Measurements from ENCODE around the gene GRID1. TPM values are rescaled to one million over a fixed set of nuclear protein-coding genes. Genes with fewer than 3 reads are reported as not detected.

Gene GRID1
- total and polyA plus RNA-seq, 9 of the 15 experiments (the other 6 are each of a cell fraction or from before 2014, with no cell fraction given): 0.01 to 7.2 (median 1.2) TPM

DNA sequence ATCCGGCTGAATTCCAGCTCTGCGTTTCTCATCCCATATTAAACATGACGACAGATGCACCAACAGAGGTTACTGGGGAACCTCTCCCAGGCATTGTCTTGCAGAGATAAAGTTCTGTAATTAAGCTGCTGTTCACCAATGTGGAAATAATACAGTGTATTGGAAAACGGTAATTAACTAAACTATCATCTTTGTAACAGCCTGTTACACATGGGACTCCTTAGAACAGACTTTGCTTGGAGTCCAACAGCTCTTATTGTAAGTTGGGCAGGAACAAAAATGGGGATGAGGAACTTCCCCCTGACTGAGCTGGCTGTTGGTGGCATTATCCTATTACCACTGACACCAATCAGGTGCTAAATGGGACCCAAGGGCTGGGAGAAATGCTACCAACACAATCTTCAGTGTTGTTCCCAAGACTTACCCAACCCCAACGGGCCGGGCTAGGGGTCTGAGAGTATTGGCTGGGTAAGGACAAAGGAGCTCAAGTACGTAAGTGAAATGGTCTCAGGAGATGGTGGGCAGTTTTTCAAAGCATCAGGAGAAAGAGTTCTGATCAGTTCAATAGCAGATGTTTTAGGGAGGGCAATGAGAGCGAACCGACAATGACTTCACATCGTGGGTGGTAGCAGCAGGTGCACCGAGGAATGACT is 759.4 kb downstream of the GRID1 start (continued):
- TF ChIP-seq, protein P1, sequence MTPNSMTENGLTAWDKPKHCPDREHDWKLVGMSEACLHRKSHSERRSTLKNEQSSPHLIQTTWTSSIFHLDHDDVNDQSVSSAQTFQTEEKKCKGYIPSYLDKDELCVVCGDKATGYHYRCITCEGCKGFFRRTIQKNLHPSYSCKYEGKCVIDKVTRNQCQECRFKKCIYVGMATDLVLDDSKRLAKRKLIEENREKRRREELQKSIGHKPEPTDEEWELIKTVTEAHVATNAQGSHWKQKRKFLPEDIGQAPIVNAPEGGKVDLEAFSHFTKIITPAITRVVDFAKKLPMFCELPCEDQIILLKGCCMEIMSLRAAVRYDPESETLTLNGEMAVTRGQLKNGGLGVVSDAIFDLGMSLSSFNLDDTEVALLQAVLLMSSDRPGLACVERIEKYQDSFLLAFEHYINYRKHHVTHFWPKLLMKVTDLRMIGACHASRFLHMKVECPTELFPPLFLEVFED (CRISPR knock-in tag; conservative IDR thresholded peaks at IDR 0.05): no peak

DNA sequence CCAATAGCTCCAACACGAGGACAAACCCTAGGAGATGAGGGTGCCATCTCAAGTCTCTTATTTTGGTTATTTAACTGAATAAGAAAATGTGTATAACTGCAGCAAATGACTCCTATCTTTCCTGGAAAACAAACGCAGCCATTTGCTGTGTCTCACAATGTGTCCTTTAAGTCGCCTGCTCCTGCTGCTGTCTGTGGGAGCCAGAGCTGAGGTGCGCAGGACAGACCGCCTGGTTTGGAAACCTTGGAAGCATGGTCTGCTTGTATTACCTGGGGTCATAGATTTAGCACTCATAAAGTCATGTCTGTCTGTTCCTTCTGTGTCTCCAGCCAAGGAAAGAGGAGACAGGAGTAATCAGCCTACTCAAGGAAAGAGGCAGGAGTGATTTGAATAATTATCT is 760.2 kb downstream of the GRID1 start:
- ChIA-PET POLR2A (interaction anchor here (0.6 to 2.7 kb wide), 2 partner anchors 10 to 750 kb away, joined by 3 to 10 read pairs; no protein-coding TSS in a partner anchor), CTCF (ENCODE audit: low intra/inter-chr PET ratio) (no interaction called here)
- DNase-seq (ENCODE audit: extremely low read depth in 1 of 4, low spot score in 3 of 4) (no peak), ATAC-seq (no peak), FAIRE-seq (no peak)
- intact Hi-C loops (cut with micrococcal nuclease): no loop called here
- Histone ChIP-seq H3K9me3 (replicated peaks; ENCODE audit: control insufficient read depth, insufficient read depth, low read depth, low read length) (no peaks in the 10 kb centered on the region), H3K27me3 (ENCODE audit: control insufficient read depth in 2 of 2, insufficient read depth in 2 of 2, low read length in 2 of 2) (no peaks in the 10 kb centered on the region), H3K9ac (ENCODE audit: insufficient read depth in 1 of 2, low read depth in 2 of 2, low read length in 2 of 2) (no peak overlapping the region), H3K79me2 (ENCODE audit: control insufficient read depth, insufficient read depth, low read length) (no peaks in the 10 kb centered on the region), H2AFZ (ENCODE audit: low read depth, low read length) (no peak overlapping the region), H3K4me1 (replicated peaks in 1 of 2; ENCODE audit: control insufficient read depth in 2 of 2, insufficient read depth in 2 of 2, low read length in 2 of 2) (peaks cover 0 to 3% of the 10 kb centered on the region in 2 experiments; a peak in 1 of 5 replicates), H3K27ac (ENCODE audit: extremely low read depth, low read depth, low read length) (no peak overlapping the region), H4K20me1 (replicated peaks; ENCODE audit: control insufficient read depth, insufficient read depth, low read length) (no peaks in the 10 kb centered on the region), H3K9me1 (ENCODE audit: control insufficient read depth, insufficient read depth, low read length) (no peaks in the 10 kb centered on the region), H3K36me3 (ENCODE audit: control insufficient read depth, insufficient read depth, low read length) (no peaks in the 10 kb centered on the region), H3K4me2 (ENCODE audit: insufficient read depth, low read length) (no peak overlapping the region), H3K4me3 (no peak overlapping the region)
- TF ChIP-seq, protein P2, sequence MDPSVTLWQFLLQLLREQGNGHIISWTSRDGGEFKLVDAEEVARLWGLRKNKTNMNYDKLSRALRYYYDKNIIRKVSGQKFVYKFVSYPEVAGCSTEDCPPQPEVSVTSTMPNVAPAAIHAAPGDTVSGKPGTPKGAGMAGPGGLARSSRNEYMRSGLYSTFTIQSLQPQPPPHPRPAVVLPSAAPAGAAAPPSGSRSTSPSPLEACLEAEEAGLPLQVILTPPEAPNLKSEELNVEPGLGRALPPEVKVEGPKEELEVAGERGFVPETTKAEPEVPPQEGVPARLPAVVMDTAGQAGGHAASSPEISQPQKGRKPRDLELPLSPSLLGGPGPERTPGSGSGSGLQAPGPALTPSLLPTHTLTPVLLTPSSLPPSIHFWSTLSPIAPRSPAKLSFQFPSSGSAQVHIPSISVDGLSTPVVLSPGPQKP (CRISPR knock-in tag; IDR thresholded peaks at IDR 0.05): no peak
- TF ChIP-seq, protein P3, sequence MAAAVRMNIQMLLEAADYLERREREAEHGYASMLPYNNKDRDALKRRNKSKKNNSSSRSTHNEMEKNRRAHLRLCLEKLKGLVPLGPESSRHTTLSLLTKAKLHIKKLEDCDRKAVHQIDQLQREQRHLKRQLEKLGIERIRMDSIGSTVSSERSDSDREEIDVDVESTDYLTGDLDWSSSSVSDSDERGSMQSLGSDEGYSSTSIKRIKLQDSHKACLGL (CRISPR knock-in tag; IDR thresholded peaks at IDR 0.05; ENCODE audit: borderline replicate concordance, poor library complexity, severe bottlenecking): no peak
- TF ChIP-seq POLR2AphosphoS5 (IDR thresholded peaks at IDR 0.05; ENCODE audit: control insufficient read depth, insufficient read depth, low read depth, low read length): no peak
- TF ChIP-seq YBX1 (IDR thresholded peaks at IDR 0.05): no peak
- TF ChIP-seq ZNF354B (CRISPR knock-in tag; IDR thresholded peaks at IDR 0.05): no peak
- TF ChIP-seq THRAP3 (IDR thresholded peaks at IDR 0.05; ENCODE audit: borderline replicate concordance): no peak
- no peak for TF ChIP-seq POLR2G (IDR thresholded peaks at IDR 0.05; ENCODE audit: low read depth, low read length)
- TF ChIP-seq DDX20 (tag; IDR thresholded peaks at IDR 0.05; ENCODE audit: low read depth): no peak
- no peak for TF ChIP-seq ZNF174 (CRISPR knock-in tag; IDR thresholded peaks at IDR 0.05)
- TF ChIP-seq ZNF699 (CRISPR knock-in tag; IDR thresholded peaks at IDR 0.05; ENCODE audit: insufficient replicate concordance): no peak
- TF ChIP-seq, protein P4, sequence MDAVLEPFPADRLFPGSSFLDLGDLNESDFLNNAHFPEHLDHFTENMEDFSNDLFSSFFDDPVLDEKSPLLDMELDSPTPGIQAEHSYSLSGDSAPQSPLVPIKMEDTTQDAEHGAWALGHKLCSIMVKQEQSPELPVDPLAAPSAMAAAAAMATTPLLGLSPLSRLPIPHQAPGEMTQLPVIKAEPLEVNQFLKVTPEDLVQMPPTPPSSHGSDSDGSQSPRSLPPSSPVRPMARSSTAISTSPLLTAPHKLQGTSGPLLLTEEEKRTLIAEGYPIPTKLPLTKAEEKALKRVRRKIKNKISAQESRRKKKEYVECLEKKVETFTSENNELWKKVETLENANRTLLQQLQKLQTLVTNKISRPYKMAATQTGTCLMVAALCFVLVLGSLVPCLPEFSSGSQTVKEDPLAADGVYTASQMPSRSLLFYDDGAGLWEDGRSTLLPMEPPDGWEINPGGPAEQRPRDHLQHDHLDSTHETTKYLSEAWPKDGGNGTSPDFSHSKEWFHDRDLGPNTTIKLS (IDR thresholded peaks at IDR 0.05; ENCODE audit: borderline replicate concordance, low read depth): no peak
- no peak for TF ChIP-seq HMG20B (CRISPR knock-in tag; IDR thresholded peaks at IDR 0.05)
- TF ChIP-seq SOX6 (IDR thresholded peaks at IDR 0.05): no peak
- no peak for TF ChIP-seq ZNF184 (CRISPR knock-in tag; IDR thresholded peaks at IDR 0.05)
- in situ Hi-C loops (cut with MboI): no loop called here
- WGBS (ENCODE audit: insufficient coverage, low coverage, missing lambda C conversion rate): 15% methylated on average over 5 of the region's 5 CpGs
- no TSS peak for BruUV-seq (replicated peaks)
